ENCODE data around the gene RAB4B.

DNA sequence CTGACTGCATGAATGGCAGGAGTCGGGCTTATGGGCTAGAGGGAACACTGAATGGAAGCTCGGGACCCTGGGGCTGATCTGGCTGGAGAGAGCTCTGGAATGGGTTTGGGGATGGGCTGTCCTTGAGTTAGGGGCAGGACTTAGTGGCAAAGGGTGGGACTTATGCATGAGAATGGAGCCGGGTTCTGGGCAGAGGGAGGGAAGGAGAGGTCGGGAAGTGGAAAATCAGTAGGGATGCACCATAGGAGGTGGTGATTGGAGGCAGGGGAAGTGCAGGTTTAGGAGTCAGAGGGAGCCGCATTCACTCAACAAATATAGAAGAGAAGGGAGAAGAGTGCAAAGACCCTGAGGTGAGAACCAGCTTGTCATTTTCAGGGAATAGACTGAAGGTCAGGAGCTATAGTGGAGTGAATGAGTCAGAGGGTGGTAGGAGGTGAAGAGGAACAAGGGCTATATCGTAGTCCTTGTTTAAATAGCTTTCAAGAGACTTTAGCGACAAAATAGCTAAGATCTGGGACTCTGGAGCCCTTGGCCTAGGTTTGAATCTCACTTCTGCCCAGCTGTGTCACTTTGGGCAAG lies 748 bp downstream of the RAB4B start:
- TF ChIP-seq, protein P1, sequence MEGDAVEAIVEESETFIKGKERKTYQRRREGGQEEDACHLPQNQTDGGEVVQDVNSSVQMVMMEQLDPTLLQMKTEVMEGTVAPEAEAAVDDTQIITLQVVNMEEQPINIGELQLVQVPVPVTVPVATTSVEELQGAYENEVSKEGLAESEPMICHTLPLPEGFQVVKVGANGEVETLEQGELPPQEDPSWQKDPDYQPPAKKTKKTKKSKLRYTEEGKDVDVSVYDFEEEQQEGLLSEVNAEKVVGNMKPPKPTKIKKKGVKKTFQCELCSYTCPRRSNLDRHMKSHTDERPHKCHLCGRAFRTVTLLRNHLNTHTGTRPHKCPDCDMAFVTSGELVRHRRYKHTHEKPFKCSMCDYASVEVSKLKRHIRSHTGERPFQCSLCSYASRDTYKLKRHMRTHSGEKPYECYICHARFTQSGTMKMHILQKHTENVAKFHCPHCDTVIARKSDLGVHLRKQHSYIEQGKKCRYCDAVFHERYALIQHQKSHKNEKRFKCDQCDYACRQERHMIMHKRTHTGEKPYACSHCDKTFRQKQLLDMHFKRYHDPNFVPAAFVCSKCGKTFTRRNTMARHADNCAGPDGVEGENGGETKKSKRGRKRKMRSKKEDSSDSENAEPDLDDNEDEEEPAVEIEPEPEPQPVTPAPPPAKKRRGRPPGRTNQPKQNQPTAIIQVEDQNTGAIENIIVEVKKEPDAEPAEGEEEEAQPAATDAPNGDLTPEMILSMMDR (IDR thresholded peaks at IDR 0.05), result no peak
- TF ChIP-seq POLR2A (IDR thresholded peaks at IDR 0.05), result no peak
- no peak for TF ChIP-seq EP300 (IDR thresholded peaks at IDR 0.05)
